ENCODE results near the gene HRH2. TPM values are rescaled to one million over a fixed set of nuclear protein-coding genes. Genes with fewer than 3 reads are reported as not detected.

Gene HRH2
- polyA plus RNA-seq, 3 donors, result 2.6 to 3.3 (median 3.2) TPM

- no peak for DNase-seq (ENCODE audit: low read depth in 3 of 3, low spot score in 2 of 3)
Measured at GRCh38 chr5:175690586-175690985, 32.7 kb downstream of the HRH2 start.

GRCh38 chr5:175691761-175692160, 33.9 kb downstream of the HRH2 start:
- no peak for DNase-seq (ENCODE audit: low read depth in 3 of 3, low spot score in 2 of 3)

- no peak for DNase-seq (ENCODE audit: low read depth in 3 of 3, low spot score in 2 of 3)
Measured at GRCh38 chr5:175692235-175692995, 34.5 kb downstream of the HRH2 start.

- DNase-seq (ENCODE audit: low read depth in 3 of 3, low spot score in 2 of 3), result no peak
Measured at GRCh38 chr5:175692996-175693710, 35.3 kb downstream of the HRH2 start.

GRCh38 chr5:175693741-175694140, 35.9 kb downstream of the HRH2 start:
- DNase-seq (ENCODE audit: low read depth in 3 of 3, low spot score in 2 of 3), result no peak

- no peak for DNase-seq (ENCODE audit: low read depth in 3 of 3, low spot score in 2 of 3)
Measured at GRCh38 chr5:175694371-175695160, 36.7 kb downstream of the HRH2 start.

GRCh38 chr5:175695161-175696126, 37.6 kb downstream of the HRH2 start:
- no peak for DNase-seq (ENCODE audit: low read depth in 3 of 3, low spot score in 2 of 3)

GRCh38 chr5:175696139-175696854, 38.4 kb downstream of the HRH2 start:
- DNase-seq (ENCODE audit: low read depth in 3 of 3, low spot score in 2 of 3), result no peak

- no peak for DNase-seq (ENCODE audit: low read depth in 3 of 3, low spot score in 2 of 3)
Measured at GRCh38 chr5:175696855-175697198, 39.0 kb downstream of the HRH2 start.

- no peak for DNase-seq (ENCODE audit: low read depth in 3 of 3, low spot score in 2 of 3)
Measured at GRCh38 chr5:175697846-175698245, 40.0 kb downstream of the HRH2 start.

- no peak for DNase-seq (ENCODE audit: low read depth in 3 of 3, low spot score in 2 of 3)
Measured at GRCh38 chr5:175698401-175699115, 40.7 kb downstream of the HRH2 start.

- no peak for DNase-seq (ENCODE audit: low read depth in 3 of 3, low spot score in 2 of 3)
Measured at GRCh38 chr5:175700991-175701390, 43.1 kb downstream of the HRH2 start.

- DNase-seq (ENCODE audit: low read depth in 3 of 3, low spot score in 2 of 3), result no peak
Measured at GRCh38 chr5:175701797-175702196, 43.9 kb downstream of the HRH2 start.

GRCh38 chr5:175706499-175706898, 48.6 kb downstream of the HRH2 start:
- DNase-seq (ENCODE audit: low read depth in 3 of 3, low spot score in 2 of 3), result no peak

- no peak for DNase-seq (ENCODE audit: low read depth in 3 of 3, low spot score in 2 of 3)
Measured at GRCh38 chr5:175707751-175708375, 50.0 kb downstream of the HRH2 start.

- no peak for DNase-seq (ENCODE audit: low read depth in 3 of 3, low spot score in 2 of 3)
Measured at GRCh38 chr5:175709276-175709781, 51.5 kb downstream of the HRH2 start.

- no peak for DNase-seq (ENCODE audit: low read depth in 3 of 3, low spot score in 2 of 3)
Measured at GRCh38 chr5:175710326-175710725, 52.5 kb downstream of the HRH2 start.

GRCh38 chr5:175711031-175711430, 53.2 kb downstream of the HRH2 start:
- no peak for DNase-seq (ENCODE audit: low read depth in 3 of 3, low spot score in 2 of 3)
